Measurements from ENCODE around the gene HLA-DOA. TPM values are rescaled to one million over a fixed set of nuclear protein-coding genes. Genes with fewer than 3 reads are reported as not detected.

Gene HLA-DOA
- total RNA-seq, 2 donors from 2014 or later = 7.2 to 14.6 TPM

GRCh38 chr6:32954267-32954666 lies 55.1 kb downstream of the HLA-DOA start:
- Histone ChIP-seq H3K4me1 (replicated peaks) (no peaks in the 10 kb centered on the region), H3K27ac (no peak overlapping the region), H3K36me3 (no peaks in the 10 kb centered on the region), H3K9me3 (no peaks in the 10 kb centered on the region), H3K27me3 (replicated peaks; ENCODE audit: insufficient read depth) (no peaks in the 10 kb centered on the region), H3K4me3 (no peak overlapping the region)
- intact Hi-C loops (cut with DNase I) = no loop called here
- TF ChIP-seq POLR2AphosphoS5 (IDR thresholded peaks at IDR 0.05) (no peak), POLR2A (IDR thresholded peaks at IDR 0.05) (no peak), CTCF (IDR thresholded peaks at IDR 0.05) (no peak)
- 80% methylated on average over 4 of the region's 4 CpGs for WGBS
- DNase-seq (ENCODE audit: low spot score) = no peak

Other genes starting within 250 kb of the HLA-DOA start
- 1 to 10 TPM in 1 of 2 donors, not detected in 1; 1.5 TPM for gene HLA-DQB2, start 246.1 kb downstream of the HLA-DOA start, total RNA-seq
- under 1 TPM in 1 of 2 donors, not detected in 1; 0.41 TPM for gene HLA-DOB, start 192.6 kb downstream of the HLA-DOA start, total RNA-seq
- gene TAP2, start 170.9 kb downstream of the HLA-DOA start, total RNA-seq = 10 to 100 TPM in 1 of 2 donors, 1 to 10 TPM in 1; 7.1 to 15.8 TPM
- 10 to 100 TPM; 30.7 to 47.3 TPM for gene PSMB8, start 165.5 kb downstream of the HLA-DOA start, total RNA-seq
- 10 to 100 TPM; 30.6 to 47.4 TPM for gene TAP1, start 155.9 kb downstream of the HLA-DOA start, total RNA-seq
- gene PSMB9, start 155.4 kb downstream of the HLA-DOA start, total RNA-seq = 10 to 100 TPM; 22.4 to 27.7 TPM
- gene HLA-DMB, start 68.6 kb downstream of the HLA-DOA start, total RNA-seq = 10 to 100 TPM in 1 of 2 donors, 1 to 10 TPM in 1; 7.3 to 15.2 TPM
- gene HLA-DMA, start 56.5 kb downstream of the HLA-DOA start, total RNA-seq = 10 to 100 TPM in 1 of 2 donors, 1 to 10 TPM in 1; 9.6 to 26.1 TPM
- gene BRD2, start 41.0 kb downstream of the HLA-DOA start, total RNA-seq = 100 to 1,000 TPM; 153 to 252 TPM
- 10 to 100 TPM; 69.5 to 73.7 TPM for gene HLA-DPA1, start 64.1 kb upstream of the HLA-DOA start, total RNA-seq
- gene HLA-DPB1, start 66.4 kb upstream of the HLA-DOA start, total RNA-seq = 10 to 100 TPM; 51.6 to 57.5 TPM
- gene COL11A2, start 182.9 kb upstream of the HLA-DOA start, total RNA-seq = 1 to 10 TPM in 1 of 2 donors, under 1 TPM in 1; 0.91 to 3.6 TPM
- gene RXRB, start 191.1 kb upstream of the HLA-DOA start, total RNA-seq = 10 to 100 TPM; 30.6 to 40.5 TPM
- gene SLC39A7, start 191.3 kb upstream of the HLA-DOA start, total RNA-seq = 100 to 1,000 TPM; 109 to 182 TPM
- 10 to 100 TPM; 21.9 to 43.7 TPM for gene HSD17B8, start 195.1 kb upstream of the HLA-DOA start, total RNA-seq
- gene RING1, start 198.9 kb upstream of the HLA-DOA start, total RNA-seq = 10 to 100 TPM; 23.9 to 30.8 TPM